IMR-90 (cell line): ENCODE data around the gene SMAP1. TPM values are rescaled to one million over a fixed set of nuclear protein-coding genes. Genes with fewer than 3 reads are reported as not detected.
A peak's percentile ranks its signal among the peaks of the same experiment; 100 is the strongest.

Source experiments
- ATAC-seq: fragments of 200-7000 bp; cut with Tn5 transposase; 2 replicates; pipeline ENCODE4 v1.9.1; 2020; ENCODE audit warnings: low read depth, mild to moderate bottlenecking, moderate library complexity
- BruUV-seq: library from RNA; stranded (reverse); fragments of 400-500 nt; replicated peaks from 2 replicates; lab custom pipeline; 2021; lab: Mats Ljungman, UMichigan
- CTCF ChIA-PET: fragments of 300-600 bp; formaldehyde crosslinking; extraction: SDS; loops from one replicate; lab custom pipeline; 2021; ENCODE audit warnings: antibody characterized with exemption; lab: Yijun Ruan, JAX
- POLR2A ChIA-PET: fragments of 300-600 bp; sonication (Branson Sonifier 250); formaldehyde crosslinking; loops from one replicate; lab custom pipeline; 2022; ENCODE audit warnings: antibody characterized with exemption; ENCODE audit not compliant: unreplicated experiment; lab: Charles Lee
- DNase-seq: peaks from one replicate; pipeline ENCODE4 v3.0.0; 2013
- H2AFZ ChIP-seq: replicated peaks from 2 replicates; pipeline ENCODE3; 2013; ENCODE audit warnings: low read length, mild to moderate bottlenecking; ENCODE audit not compliant: poor library complexity
- H2AK5ac ChIP-seq: 2 replicates; pipeline ENCODE4 v1.6.1; 2013; ENCODE audit warnings: low read depth, low read length, inconsistent platforms
- H2AK9ac ChIP-seq: replicated peaks from 2 replicates; pipeline ENCODE3; 2013; ENCODE audit warnings: mild to moderate bottlenecking, low read depth, low read length, moderate library complexity; ENCODE audit not compliant: poor library complexity
- H2BK120ac ChIP-seq: 2 replicates; pipeline ENCODE4 v1.6.1; 2013; ENCODE audit warnings: low read depth, low read length, inconsistent platforms
- H2BK15ac ChIP-seq: 3 replicates; pipeline ENCODE4 v1.6.1; 2013; ENCODE audit warnings: low read depth, low read length, inconsistent platforms
- H2BK20ac ChIP-seq: 2 replicates; pipeline ENCODE4 v1.6.1; 2013; ENCODE audit warnings: low read depth, mild to moderate bottlenecking, inconsistent platforms, low read length, moderate library complexity
- H2BK5ac ChIP-seq: 2 replicates; pipeline ENCODE4 v1.6.1; 2013; ENCODE audit warnings: mild to moderate bottlenecking, low read depth, low read length, inconsistent platforms; ENCODE audit not compliant: poor library complexity, severe bottlenecking
- H3K14ac ChIP-seq: replicated peaks from 2 replicates; pipeline ENCODE4 v1.6.1; 2013; ENCODE audit warnings: low read depth, low read length, inconsistent platforms
- H3K18ac ChIP-seq: 2 replicates; pipeline ENCODE4 v1.6.1; 2013; ENCODE audit warnings: low read depth, low read length, control low read depth
- H3K23ac ChIP-seq: 2 replicates; pipeline ENCODE4 v1.6.1; 2013; ENCODE audit warnings: low read depth, low read length, inconsistent platforms
- H3K27ac ChIP-seq: 2 replicates; pipeline ENCODE4 v1.5.1; 2013; ENCODE audit warnings: mild to moderate bottlenecking, control low read depth, low read length; ENCODE audit not compliant: insufficient read depth
- H3K27me3 ChIP-seq: 2 replicates; pipeline ENCODE4 v1.6.1; 2013; ENCODE audit warnings: low read length; ENCODE audit not compliant: control insufficient read depth, insufficient read depth
- H3K36me3 ChIP-seq: 2 replicates; pipeline ENCODE4 v1.6.1; 2013; ENCODE audit warnings: low read length, mixed read lengths; ENCODE audit not compliant: control insufficient read depth, insufficient read depth
- H3K4ac ChIP-seq: 2 replicates; pipeline ENCODE4 v1.6.1; 2013; ENCODE audit warnings: low read depth, low read length, inconsistent platforms
- H3K4me1 ChIP-seq: 2 replicates; pipeline ENCODE4 v1.6.1; 2013; ENCODE audit warnings: low read length, mixed read lengths; ENCODE audit not compliant: control insufficient read depth, insufficient read depth
- H3K4me2 ChIP-seq: 2 replicates; pipeline ENCODE4 v1.6.1; 2013; ENCODE audit warnings: low read depth, mild to moderate bottlenecking, control low read depth, low read length, moderate library complexity
- H3K4me3 ChIP-seq: 2 replicates; pipeline ENCODE4 v1.5.1; 2013; ENCODE audit warnings: low read depth, mild to moderate bottlenecking, control low read depth, low read length, moderate library complexity; ENCODE audit not compliant: insufficient read depth
- H3K56ac ChIP-seq: 2 replicates; pipeline ENCODE4 v1.6.1; 2013; ENCODE audit warnings: low read length, inconsistent platforms; ENCODE audit not compliant: insufficient read depth; ENCODE audit errors: extremely low read depth
- H3K79me1 ChIP-seq, 2 experiments: 2 replicates each; pipeline ENCODE4 v1.6.1; 2013; ENCODE audit warnings: low read length in 2 of 2, inconsistent platforms in 1 of 2, low read depth in 1 of 2
- H3K9ac ChIP-seq: 2 replicates; pipeline ENCODE4 v1.6.1; 2013; ENCODE audit warnings: low read depth, low read length, control low read depth
- H3K9me1 ChIP-seq: 2 replicates; pipeline ENCODE4 v1.6.1; 2013; ENCODE audit warnings: low read length, inconsistent platforms; ENCODE audit not compliant: insufficient read depth
- H3K9me3 ChIP-seq: 2 replicates; pipeline ENCODE4 v1.6.1; 2013; ENCODE audit warnings: low read length; ENCODE audit not compliant: control insufficient read depth, insufficient read depth
- H4K20me1 ChIP-seq: 2 replicates; pipeline ENCODE4 v1.6.1; 2013; ENCODE audit warnings: low read length, inconsistent platforms; ENCODE audit not compliant: insufficient read depth
- H4K5ac ChIP-seq: 2 replicates; pipeline ENCODE4 v1.6.1; 2013; ENCODE audit warnings: mild to moderate bottlenecking, low read depth, low read length, control low read depth
- H4K8ac ChIP-seq, 2 experiments: 2 replicates each; pipeline ENCODE4 v1.6.1; 2013; ENCODE audit warnings: low read depth in 2 of 2, low read length in 2 of 2, control low read depth in 1 of 2, inconsistent platforms in 1 of 2
- H4K91ac ChIP-seq: 2 replicates; pipeline ENCODE4 v1.6.1; 2013; ENCODE audit warnings: low read depth, low read length, inconsistent platforms; ENCODE audit not compliant: insufficient read depth
- CEBPB ChIP-seq: IDR thresholded peaks from 2 replicates; pipeline ENCODE4 v1.6.1; 2012; ENCODE audit warnings: low read depth, low read length, improper control_type of control experiment
- FOS ChIP-seq: fragments of 150-350 bp; IDR thresholded peaks from 2 replicates; pipeline ENCODE4 v1.6.1; 2016; ENCODE audit warnings: low read depth, low read length
- RAD21 ChIP-seq: IDR thresholded peaks from 2 replicates; pipeline ENCODE4 v1.6.1; 2012; ENCODE audit warnings: low read length, improper control_type of control experiment
- RFX5 ChIP-seq: IDR thresholded peaks from 2 replicates; pipeline ENCODE4 v1.8.0; 2012; ENCODE audit warnings: low read depth, mild to moderate bottlenecking, low read length, moderate library complexity
- SMC3 ChIP-seq: fragments of 150-350 bp; IDR thresholded peaks from 2 replicates; pipeline ENCODE4 v1.6.1; 2016; ENCODE audit warnings: low read depth, mild to moderate bottlenecking, antibody characterized with exemption, low read length, moderate library complexity
- WGBS, 2 experiments: methylation state at CpG; one replicate each; pipeline versions ENCODE4 v1.1.5 to v1.1.7; 2013; ENCODE audit warnings: missing lambda C conversion rate in 2 of 2; ENCODE audit not compliant: insufficient read length in 1 of 2; ENCODE audit errors: extremely low coverage in 2 of 2; 5-methylcytosine and 5-hydroxymethylcytosine counted together
- dilution Hi-C: fragments of 300-500 bp; cut with HindIII; formaldehyde crosslinking; loops from one replicate; pipeline ENCODE4 v1.14.3; 2018; ENCODE audit warnings: low sequenced_read_pairs; ENCODE audit not compliant: unreplicated experiment
- in situ Hi-C: fragments of 300-500 bp; cut with MboI; formaldehyde crosslinking; loops from 3 replicates; pipeline ENCODE4 v1.14.3; 2019; ENCODE audit warnings: low sequenced_read_pairs, inconsistent platforms, mixed read lengths
- intact Hi-C: fragments of 100-400 bp; cut with micrococcal nuclease; formaldehyde crosslinking; loops from 2 replicates; pipeline ENCODE4 v1.10.0; 2022
- polyA plus RNA-seq, 3 experiments: library from polyadenylated mRNA; depleted of rRNA; stranded (reverse); fragments of >200 nt; gene quantifications; 2 replicates each; pipeline ENCODE4 v1.2.3, GENCODE V29; 2012; ENCODE audit warnings: low replicate concordance in 1 of 3
- total RNA-seq: library from RNA; depleted of rRNA; stranded (reverse); fragments of >200 nt; gene quantifications from 2 replicates; pipeline ENCODE4 v1.2.3, GENCODE V29; 2012
- TF ChIP-seq, protein P1 (sequence below): conservative IDR thresholded peaks from 2 replicates; pipeline ENCODE4 v1.5.1; 2012; ENCODE audit warnings: mild to moderate bottlenecking, low read depth, low read length, improper control_type of control experiment

SMAP1 gene
- total and polyA plus RNA-seq, 2 of the 4 experiments (the other 2 are of a cell fraction) = 14.8 to 16.7 TPM

DNA sequence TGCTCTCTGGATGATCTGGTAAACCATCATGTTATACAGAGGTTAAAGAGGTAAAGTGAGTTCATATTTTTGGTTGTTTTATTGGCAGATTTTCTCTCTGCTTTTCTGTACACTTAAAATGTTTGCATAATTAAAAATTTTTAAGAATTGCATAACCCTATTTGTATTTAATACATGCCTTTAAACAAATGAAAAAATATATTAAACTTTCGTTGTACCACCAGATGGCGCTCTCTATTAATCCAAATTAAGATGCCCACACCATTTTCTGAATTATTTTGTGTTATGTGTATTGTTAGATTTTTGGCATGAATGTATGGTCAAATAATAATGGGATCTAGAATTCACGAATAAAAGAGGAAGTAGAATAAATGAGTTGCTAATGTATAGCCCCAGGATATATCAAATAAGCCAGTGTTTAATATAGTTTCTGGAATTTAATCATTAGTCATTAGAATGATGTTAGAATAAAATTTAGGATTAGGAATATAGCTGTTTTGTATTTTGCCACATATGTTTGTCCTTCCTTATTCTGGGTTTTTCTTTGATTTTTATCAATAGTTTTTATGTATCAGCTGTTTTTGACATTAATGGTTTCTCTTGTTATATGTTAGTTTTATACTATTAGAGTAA is 38.9 kb downstream of the SMAP1 start:
- Histone ChIP-seq H3K56ac (no peak overlapping the region), H3K4me1 (no peaks in the 10 kb centered on the region), H2AK5ac (no peak overlapping the region), H3K23ac (no peak overlapping the region), H2AFZ (no peak overlapping the region), H3K14ac (no peak overlapping the region), H3K4me2 (no peak overlapping the region), H3K4ac (no peak overlapping the region), H2BK5ac (no peak overlapping the region), H3K79me1 (peaks cover 5 to 12% of the 10 kb centered on the region in 2 experiments), H3K9me3 (no peaks in the 10 kb centered on the region), H3K27ac (no peak overlapping the region), H3K27me3 (no peaks in the 10 kb centered on the region), H2BK120ac (no peak overlapping the region), H2BK20ac (no peak overlapping the region), H3K36me3 (no peaks in the 10 kb centered on the region), H3K9me1 (no peaks in the 10 kb centered on the region), H3K18ac (no peak overlapping the region), H4K5ac (no peak overlapping the region), H3K4me3 (no peak overlapping the region), H2BK15ac (no peak overlapping the region), H3K9ac (no peak overlapping the region), H4K8ac (no peak overlapping the region), H4K20me1 (peaks cover 5% of the 10 kb centered on the region; the same call in 1 of the 2 replicates), H2AK9ac (no peak overlapping the region), H4K91ac (no peak overlapping the region)
- no CpG with 5 or more reads among the region's 3 CpGs for WGBS, 2 experiments
- intact Hi-C loops = loop anchor here (1.0 to 5.0 kb wide), 3 partner anchors 178 to 306 kb away; partner anchors contain the start of gene B3GAT2
- DNase-seq (peak; percentile 58), ATAC-seq (peak; percentile 27; the same call in 1 of the 2 replicates)
- ChIA-PET POLR2A (no interaction called here), CTCF (interaction anchor here (0.6 to 5.0 kb wide), 5 partner anchors 27 to 178 kb away, joined by 3 to 39 read pairs (median 4); no protein-coding TSS in a partner anchor)
- BruUV-seq = no TSS peak
- dilution Hi-C loops = loop anchor here (25.0 kb wide), 1 partner anchor 181 kb away; no protein-coding TSS in a partner anchor
- in situ Hi-C loops = loop anchor here (5.0 to 25.0 kb wide), 2 partner anchors 181 to 306 kb away; no protein-coding TSS in a partner anchor
- TF ChIP-seq SMC3 (peak; percentile 71), RAD21 (peak; percentile 68), FOS (no peak), RFX5 (no peak), CEBPB (peak; percentile 45; the same call in 1 of the 2 replicates)
- TF ChIP-seq, protein P1, sequence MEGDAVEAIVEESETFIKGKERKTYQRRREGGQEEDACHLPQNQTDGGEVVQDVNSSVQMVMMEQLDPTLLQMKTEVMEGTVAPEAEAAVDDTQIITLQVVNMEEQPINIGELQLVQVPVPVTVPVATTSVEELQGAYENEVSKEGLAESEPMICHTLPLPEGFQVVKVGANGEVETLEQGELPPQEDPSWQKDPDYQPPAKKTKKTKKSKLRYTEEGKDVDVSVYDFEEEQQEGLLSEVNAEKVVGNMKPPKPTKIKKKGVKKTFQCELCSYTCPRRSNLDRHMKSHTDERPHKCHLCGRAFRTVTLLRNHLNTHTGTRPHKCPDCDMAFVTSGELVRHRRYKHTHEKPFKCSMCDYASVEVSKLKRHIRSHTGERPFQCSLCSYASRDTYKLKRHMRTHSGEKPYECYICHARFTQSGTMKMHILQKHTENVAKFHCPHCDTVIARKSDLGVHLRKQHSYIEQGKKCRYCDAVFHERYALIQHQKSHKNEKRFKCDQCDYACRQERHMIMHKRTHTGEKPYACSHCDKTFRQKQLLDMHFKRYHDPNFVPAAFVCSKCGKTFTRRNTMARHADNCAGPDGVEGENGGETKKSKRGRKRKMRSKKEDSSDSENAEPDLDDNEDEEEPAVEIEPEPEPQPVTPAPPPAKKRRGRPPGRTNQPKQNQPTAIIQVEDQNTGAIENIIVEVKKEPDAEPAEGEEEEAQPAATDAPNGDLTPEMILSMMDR = peak; percentile 71
